SK-N-MC (cell line): Measurements from ENCODE around the gene TBC1D17.

ENCODE experiments used
- DNase-seq: peaks from one replicate; pipeline ENCODE4 v3.0.0-alpha.2; 2011; ENCODE audit warnings: low read depth, low spot score
- H3K27ac ChIP-seq: fragments of 200-600 bp; sonication (generic); 2 replicates; pipeline ENCODE4 v1.5.1; 2016; ENCODE audit warnings: mixed run types
- H3K36me3 ChIP-seq: fragments of 200-600 bp; sonication (generic); 2 replicates; pipeline ENCODE4 v1.6.1; 2017; ENCODE audit warnings: antibody characterized with exemption, low read length, mixed read lengths; ENCODE audit not compliant: insufficient read depth
- H3K4me3 ChIP-seq: fragments of 200-600 bp; sonication (generic); 2 replicates; pipeline ENCODE4 v1.5.1; 2016
- H3K9ac ChIP-seq: fragments of 200-600 bp; sonication (generic); 2 replicates; pipeline ENCODE4 v1.8.0; 2017; ENCODE audit warnings: mixed run types, mixed read lengths; ENCODE audit not compliant: insufficient read length
- H3K9me3 ChIP-seq: fragments of 200-600 bp; sonication (generic); 2 replicates; pipeline ENCODE4 v1.6.1; 2017; ENCODE audit warnings: low read depth, mild to moderate bottlenecking, antibody characterized with exemption, low read length, moderate library complexity, mixed read lengths
- EZH2 ChIP-seq: fragments of 200-600 bp; sonication (generic); IDR thresholded peaks from one replicate; pipeline ENCODE4 v1.6.1; 2017; ENCODE audit warnings: antibody characterized with exemption
- FOXP2 ChIP-seq: optimal IDR thresholded peaks from 2 replicates; pipeline ENCODE3; 2011; ENCODE audit warnings: mild to moderate bottlenecking, moderate library complexity; ENCODE audit not compliant: insufficient read depth; ENCODE audit errors: extremely low read length, control extremely low read depth
- POLR2AphosphoS5 ChIP-seq: IDR thresholded peaks from 2 replicates; pipeline ENCODE4 v1.6.1; 2012; ENCODE audit warnings: mild to moderate bottlenecking, low read depth, low read length, borderline replicate concordance

Gene TBC1D17

GRCh38 chr19:49908480-49909420, 31.2 kb downstream of the TBC1D17 start:
- Histone ChIP-seq H3K9ac (no peak overlapping the region), H3K4me3 (no peak overlapping the region), H3K36me3 (peaks cover 50% of the 10 kb centered on the region), H3K9me3 (no peaks in the 10 kb centered on the region), H3K27ac (no peak overlapping the region)
- TF ChIP-seq POLR2AphosphoS5 = no peak; the same call in 1 of the 2 replicates
- TF ChIP-seq FOXP2 = no peak
- no peak for TF ChIP-seq EZH2
- DNase-seq = no peak

- Histone ChIP-seq H3K9me3 (no peaks in the 10 kb centered on the region), H3K4me3 (no peak overlapping the region), H3K36me3 (peaks cover 62% of the 10 kb centered on the region), H3K9ac (no peak overlapping the region), H3K27ac (no peak overlapping the region)
- TF ChIP-seq FOXP2 = no peak
- TF ChIP-seq EZH2 = no peak
- TF ChIP-seq POLR2AphosphoS5 = no peak
- DNase-seq = no peak
Observed at GRCh38 chr19:49910179-49910578, 32.7 kb downstream of the TBC1D17 start.

- Histone ChIP-seq H3K9me3 (no peaks in the 10 kb centered on the region), H3K4me3 (no peak overlapping the region), H3K27ac (peak overlapping the region; percentile 50; the same call in 1 of the 2 replicates), H3K9ac (no peak overlapping the region), H3K36me3 (peaks cover 72% of the 10 kb centered on the region)
- TF ChIP-seq EZH2 = no peak
- DNase-seq = no peak
Observed at GRCh38 chr19:49911381-49912145, 34.1 kb downstream of the TBC1D17 start.

- Histone ChIP-seq H3K9ac (no peak overlapping the region), H3K27ac (no peak overlapping the region), H3K4me3 (no peak overlapping the region), H3K9me3 (no peaks in the 10 kb centered on the region), H3K36me3 (peaks cover 80% of the 10 kb centered on the region)
- TF ChIP-seq POLR2AphosphoS5 = peak; percentile 34; the same call in 1 of the 2 replicates
- TF ChIP-seq EZH2 = no peak
- no peak for TF ChIP-seq FOXP2
- no peak for DNase-seq
Observed at GRCh38 chr19:49912965-49913685, 35.6 kb downstream of the TBC1D17 start.

- no peak for DNase-seq
- H3K9ac ChIP-seq = no peak overlapping the region
- H3K27ac ChIP-seq = no peak overlapping the region
- H3K36me3 ChIP-seq = peaks cover 79% of the 10 kb centered on the region
- H3K4me3 ChIP-seq = no peak overlapping the region
- no peaks in the 10 kb centered on the region for H3K9me3 ChIP-seq
- no peak for TF ChIP-seq EZH2
Observed at GRCh38 chr19:49913720-49914119, 36.2 kb downstream of the TBC1D17 start.

GRCh38 chr19:49915271-49915670, 37.8 kb downstream of the TBC1D17 start:
- Histone ChIP-seq H3K36me3 (peaks cover 69% of the 10 kb centered on the region), H3K27ac (no peak overlapping the region), H3K9ac (no peak overlapping the region), H3K4me3 (no peak overlapping the region), H3K9me3 (no peaks in the 10 kb centered on the region)
- no peak for DNase-seq
- no peak for TF ChIP-seq FOXP2
- TF ChIP-seq EZH2 = no peak
- no peak for TF ChIP-seq POLR2AphosphoS5

GRCh38 chr19:49916839-49917733, 39.6 kb downstream of the TBC1D17 start:
- no peak overlapping the region for H3K4me3 ChIP-seq
- peaks cover 78% of the 10 kb centered on the region for H3K36me3 ChIP-seq
- no peaks in the 10 kb centered on the region for H3K9me3 ChIP-seq
- no peak for DNase-seq
- peak overlapping the region; percentile 42; the same call in 1 of the 2 replicates for H3K27ac ChIP-seq
- H3K9ac ChIP-seq = no peak overlapping the region
- TF ChIP-seq POLR2AphosphoS5 (no peak), FOXP2 (no peak), EZH2 (no peak)

GRCh38 chr19:49918089-49918488, 40.6 kb downstream of the TBC1D17 start:
- Histone ChIP-seq H3K9me3 (no peaks in the 10 kb centered on the region), H3K36me3 (peaks cover 82% of the 10 kb centered on the region), H3K9ac (no peak overlapping the region), H3K4me3 (no peak overlapping the region), H3K27ac (no peak overlapping the region)
- DNase-seq = no peak
- no peak for TF ChIP-seq POLR2AphosphoS5
- TF ChIP-seq FOXP2 = no peak
- TF ChIP-seq EZH2 = no peak
